ENCODE data around the gene ITGA11. TPM values are rescaled to one million over a fixed set of nuclear protein-coding genes. Genes with fewer than 3 reads are reported as not detected.
"Not testable (repeated sequence)": the region's sequence is repeated elsewhere in the genome, so short reads cannot be mapped to it uniquely, and the experiment has no call there.

The ITGA11 gene
- total RNA-seq, 5 donors from 2014 or later (not counting 1 experiment from before 2014, with no cell fraction given): 0.07 to 0.95 (median 0.18) TPM; not detected in 2

DNA sequence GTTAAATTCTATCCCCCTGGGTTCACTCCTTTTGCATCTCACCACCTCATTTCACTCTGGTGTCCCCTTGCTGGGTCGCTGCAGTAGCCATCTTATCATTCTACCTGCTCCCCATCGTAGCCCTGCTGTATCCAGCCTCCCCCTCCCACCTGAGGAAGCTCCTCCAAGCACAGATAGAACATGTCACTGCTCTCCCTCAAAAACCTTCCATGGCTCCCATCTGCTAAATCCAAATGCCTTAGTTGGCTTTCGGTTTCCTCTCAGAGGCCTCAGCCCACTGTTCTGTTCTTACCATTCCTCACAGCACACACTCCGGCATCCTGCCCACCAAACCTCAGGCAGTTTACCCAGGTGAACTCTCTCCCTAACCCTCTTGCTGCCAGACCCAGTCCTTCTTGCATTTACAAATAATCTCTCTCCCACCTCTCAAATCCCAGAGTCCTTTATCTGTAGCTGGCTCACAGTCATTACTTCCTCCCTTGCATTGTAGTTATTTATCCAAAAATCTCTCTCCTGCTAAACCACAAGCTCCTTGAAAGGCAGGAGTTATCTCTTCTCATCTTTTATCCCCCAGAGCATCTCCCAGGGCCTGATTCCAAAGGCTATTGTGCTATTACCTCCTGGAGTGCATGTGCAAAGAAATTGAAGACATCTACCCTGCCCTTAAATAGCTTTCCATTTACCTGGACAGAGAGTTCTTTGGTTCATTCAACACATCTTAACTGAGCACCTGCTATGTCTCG lies 9.4 kb downstream of the ITGA11 start:
- H3K36me3 ChIP-seq (ENCODE audit: control insufficient read depth in 2 of 2, extremely low read depth in 1 of 2, insufficient read depth in 1 of 2, low read length in 1 of 2); H3K9me3 Mint-ChIP-seq; CTCF ChIA-PET; POLR2A ChIA-PET; ATAC-seq (replicated peaks in 1 of 4); H3K4me3 Mint-ChIP-seq; DNase-seq; H3K27ac ChIP-seq (ENCODE audit: low read length); H3K4me1 Mint-ChIP-seq; H3K27me3 Mint-ChIP-seq; H3K4me1 ChIP-seq (ENCODE audit: control insufficient read depth in 1 of 2, extremely low read depth in 1 of 2, insufficient read depth in 2 of 2, low read length in 2 of 2); H3K36me3 Mint-ChIP-seq; H3K27ac Mint-ChIP-seq; H3K4me3 ChIP-seq (ENCODE audit: control insufficient read depth in 1 of 2, extremely low read depth in 1 of 2, low read length in 1 of 2); H3K9me3 ChIP-seq: not testable (repeated sequence)
- 83% methylated on average over 1 of the region's 5 CpGs for WGBS (ENCODE audit: insufficient coverage)
- peaks cover 0 to 18% of the 10 kb centered on the region in 2 experiments for H3K27me3 ChIP-seq (replicated peaks in 1 of 2; ENCODE audit: control insufficient read depth in 2 of 2, extremely low read depth in 1 of 2, insufficient read depth in 2 of 2, low read length in 1 of 2)

- no peak overlapping the region for H3K4me3 ChIP-seq (ENCODE audit: control insufficient read depth in 1 of 2, extremely low read depth in 1 of 2, low read length in 1 of 2)
- CTCF ChIA-PET: no interaction called here
- no peaks in the 10 kb centered on the region for H3K4me1 ChIP-seq (ENCODE audit: control insufficient read depth in 1 of 2, extremely low read depth in 1 of 2, insufficient read depth in 2 of 2, low read length in 2 of 2)
- H3K9me3 Mint-ChIP-seq: no peaks in the 10 kb centered on the region
- ATAC-seq (replicated peaks in 1 of 4): no peak
- H3K4me3 Mint-ChIP-seq: no peak overlapping the region
- no peaks in the 10 kb centered on the region for H3K9me3 ChIP-seq
- no peaks in the 10 kb centered on the region for H3K36me3 ChIP-seq (ENCODE audit: control insufficient read depth in 2 of 2, extremely low read depth in 1 of 2, insufficient read depth in 1 of 2, low read length in 1 of 2)
- H3K27me3 ChIP-seq (replicated peaks in 1 of 2; ENCODE audit: control insufficient read depth in 2 of 2, extremely low read depth in 1 of 2, insufficient read depth in 2 of 2, low read length in 1 of 2): peaks cover 0 to 19% of the 10 kb centered on the region in 2 experiments
- DNase-seq: no peak
- POLR2A ChIA-PET: no interaction called here
- no peak overlapping the region for H3K27ac Mint-ChIP-seq
- H3K27ac ChIP-seq (ENCODE audit: low read length): no peak overlapping the region
- no peaks in the 10 kb centered on the region for H3K4me1 Mint-ChIP-seq
- WGBS (ENCODE audit: insufficient coverage): 82% methylated on average over 13 of the region's 14 CpGs
- H3K36me3 Mint-ChIP-seq: no peaks in the 10 kb centered on the region
- peaks cover 3 to 4% of the 10 kb centered on the region in 2 donors for H3K27me3 Mint-ChIP-seq
These were observed 10.1 kb downstream of the ITGA11 start for GRCh38 chr15:68421798-68422402.

GRCh38 chr15:68421115-68421551 lies 10.8 kb downstream of the ITGA11 start:
- H3K4me1 ChIP-seq (ENCODE audit: control insufficient read depth in 1 of 2, extremely low read depth in 1 of 2, insufficient read depth in 2 of 2, low read length in 2 of 2): no peaks in the 10 kb centered on the region
- H3K36me3 ChIP-seq (ENCODE audit: control insufficient read depth in 2 of 2, extremely low read depth in 1 of 2, insufficient read depth in 1 of 2, low read length in 1 of 2): no peaks in the 10 kb centered on the region
- no peaks in the 10 kb centered on the region for H3K9me3 ChIP-seq
- Mint-ChIP-seq H3K27me3 (peaks cover 3 to 4% of the 10 kb centered on the region in 2 donors), H3K27ac (no peak overlapping the region), H3K4me3 (no peak overlapping the region), H3K4me1 (no peaks in the 10 kb centered on the region), H3K9me3 (no peaks in the 10 kb centered on the region), H3K36me3 (no peaks in the 10 kb centered on the region)
- no peak for ATAC-seq (replicated peaks in 1 of 4)
- no peak overlapping the region for H3K4me3 ChIP-seq (ENCODE audit: control insufficient read depth in 1 of 2, extremely low read depth in 1 of 2, low read length in 1 of 2)
- no peak for DNase-seq
- CTCF ChIA-PET: no interaction called here
- 65% methylated on average over 7 of the region's 7 CpGs for WGBS (ENCODE audit: insufficient coverage)
- peaks cover 0 to 17% of the 10 kb centered on the region in 2 experiments for H3K27me3 ChIP-seq (replicated peaks in 1 of 2; ENCODE audit: control insufficient read depth in 2 of 2, extremely low read depth in 1 of 2, insufficient read depth in 2 of 2, low read length in 1 of 2)
- no peak overlapping the region for H3K27ac ChIP-seq (ENCODE audit: low read length)
- POLR2A ChIA-PET: no interaction called here

DNA sequence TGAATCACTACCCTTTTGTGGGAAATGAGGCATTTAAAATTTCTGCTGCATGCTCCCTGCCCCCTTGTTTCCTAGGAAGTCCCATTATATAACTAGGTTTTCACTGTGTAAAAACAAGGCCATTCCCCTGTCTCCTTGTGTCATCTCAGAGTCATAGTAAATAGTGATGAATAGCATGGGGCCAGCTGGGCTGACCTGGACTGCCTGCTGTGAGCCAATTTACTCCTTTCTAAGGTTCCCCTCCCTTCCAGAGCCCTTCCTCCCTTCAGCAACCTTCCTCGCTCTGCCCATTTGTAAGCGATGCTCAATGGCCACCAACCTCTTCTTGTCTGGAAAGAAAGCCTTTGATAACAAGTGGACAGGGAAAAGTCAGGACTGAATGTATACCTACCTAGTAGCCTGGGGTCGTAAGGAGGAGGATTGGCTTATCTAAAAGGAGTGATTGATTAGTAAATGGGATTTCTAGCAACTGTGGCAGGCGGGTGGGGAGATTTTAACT lies 11.7 kb downstream of the ITGA11 start:
- no peaks in the 10 kb centered on the region for H3K4me1 Mint-ChIP-seq

GRCh38 chr15:68419301-68420175 lies 12.4 kb downstream of the ITGA11 start:
- ChIA-PET POLR2A (no interaction called here), CTCF (no interaction called here)
- Histone ChIP-seq H3K27me3 (replicated peaks in 1 of 2; ENCODE audit: control insufficient read depth in 2 of 2, extremely low read depth in 1 of 2, insufficient read depth in 2 of 2, low read length in 1 of 2) (peaks cover 0 to 9% of the 10 kb centered on the region in 2 experiments), H3K4me3 (ENCODE audit: control insufficient read depth in 1 of 2, extremely low read depth in 1 of 2, low read length in 1 of 2) (no peak overlapping the region), H3K4me1 (ENCODE audit: control insufficient read depth in 1 of 2, extremely low read depth in 1 of 2, insufficient read depth in 2 of 2, low read length in 2 of 2) (no peaks in the 10 kb centered on the region), H3K9me3 (no peaks in the 10 kb centered on the region), H3K27ac (ENCODE audit: low read length) (no peak overlapping the region), H3K36me3 (ENCODE audit: control insufficient read depth in 2 of 2, extremely low read depth in 1 of 2, insufficient read depth in 1 of 2, low read length in 1 of 2) (no peaks in the 10 kb centered on the region)
- no peak for ATAC-seq (replicated peaks in 1 of 4)
- no peaks in the 10 kb centered on the region for H3K4me1 Mint-ChIP-seq
- no peak for DNase-seq
- H3K27ac Mint-ChIP-seq: no peak overlapping the region
- H3K4me3 Mint-ChIP-seq: no peak overlapping the region
- H3K9me3 Mint-ChIP-seq: no peaks in the 10 kb centered on the region
- H3K27me3 Mint-ChIP-seq: peaks cover 3 to 4% of the 10 kb centered on the region in 2 donors
- 90% methylated on average over 4 of the region's 5 CpGs for WGBS (ENCODE audit: insufficient coverage)
- no peaks in the 10 kb centered on the region for H3K36me3 Mint-ChIP-seq

More for the DNA sequence above, 11.7 kb downstream of the ITGA11 start:
- ChIA-PET CTCF (no interaction called here), POLR2A (no interaction called here)
- peaks cover 3 to 4% of the 10 kb centered on the region in 2 donors for H3K27me3 Mint-ChIP-seq
- no peaks in the 10 kb centered on the region for H3K9me3 Mint-ChIP-seq
- no peak overlapping the region for H3K27ac Mint-ChIP-seq
- Histone ChIP-seq H3K27ac (ENCODE audit: low read length) (no peak overlapping the region), H3K27me3 (replicated peaks in 1 of 2; ENCODE audit: control insufficient read depth in 2 of 2, extremely low read depth in 1 of 2, insufficient read depth in 2 of 2, low read length in 1 of 2) (peaks cover 0 to 9% of the 10 kb centered on the region in 2 experiments), H3K4me3 (ENCODE audit: control insufficient read depth in 1 of 2, extremely low read depth in 1 of 2, low read length in 1 of 2) (no peak overlapping the region), H3K4me1 (ENCODE audit: control insufficient read depth in 1 of 2, extremely low read depth in 1 of 2, insufficient read depth in 2 of 2, low read length in 2 of 2) (no peaks in the 10 kb centered on the region), H3K36me3 (ENCODE audit: control insufficient read depth in 2 of 2, extremely low read depth in 1 of 2, insufficient read depth in 1 of 2, low read length in 1 of 2) (no peaks in the 10 kb centered on the region), H3K9me3 (no peaks in the 10 kb centered on the region)
- ATAC-seq (replicated peaks in 1 of 4) (no peak), DNase-seq (no peak)
- H3K36me3 Mint-ChIP-seq: no peaks in the 10 kb centered on the region
- H3K4me3 Mint-ChIP-seq: no peak overlapping the region
- WGBS (ENCODE audit: insufficient coverage): 80% methylated on average over 1 of the region's 4 CpGs

DNA sequence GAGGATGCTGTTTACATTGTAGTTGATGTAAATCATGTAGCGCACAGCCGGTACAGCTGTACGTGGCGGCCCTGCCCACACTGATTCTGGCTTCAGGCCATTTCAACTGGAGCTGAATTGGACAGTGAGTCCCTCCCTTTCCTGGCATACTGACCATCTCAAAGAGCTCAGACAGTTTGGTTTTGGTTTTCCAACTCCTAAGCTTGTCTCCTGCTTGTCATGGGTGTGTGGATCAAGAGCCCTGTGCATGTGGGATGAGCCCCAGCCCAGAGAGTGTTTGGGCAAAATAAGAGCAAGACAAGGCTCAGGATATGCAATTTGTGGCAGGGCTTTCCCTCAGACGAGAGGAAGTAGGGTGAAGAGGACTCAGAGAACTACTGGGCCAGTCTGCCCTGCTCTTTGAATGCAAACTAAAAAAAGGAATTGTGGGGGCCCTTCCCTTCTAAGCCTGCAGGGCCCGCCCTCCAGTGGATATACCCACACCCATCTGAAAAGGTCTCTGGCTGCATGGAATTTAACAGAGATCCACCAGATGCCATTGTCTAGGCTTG lies 13.3 kb downstream of the ITGA11 start:
- Mint-ChIP-seq H3K4me1 (no peaks in the 10 kb centered on the region), H3K27ac (no peak overlapping the region), H3K4me3 (no peak overlapping the region), H3K36me3 (no peaks in the 10 kb centered on the region), H3K9me3 (no peaks in the 10 kb centered on the region), H3K27me3 (peaks cover 3 to 4% of the 10 kb centered on the region in 2 donors)
- Histone ChIP-seq H3K27me3 (replicated peaks in 1 of 2; ENCODE audit: control insufficient read depth in 2 of 2, extremely low read depth in 1 of 2, insufficient read depth in 2 of 2, low read length in 1 of 2) (peaks cover 0 to 10% of the 10 kb centered on the region in 2 experiments), H3K9me3 (no peaks in the 10 kb centered on the region), H3K27ac (ENCODE audit: low read length) (no peak overlapping the region), H3K4me3 (ENCODE audit: control insufficient read depth in 1 of 2, extremely low read depth in 1 of 2, low read length in 1 of 2) (no peak overlapping the region), H3K4me1 (ENCODE audit: control insufficient read depth in 1 of 2, extremely low read depth in 1 of 2, insufficient read depth in 2 of 2, low read length in 2 of 2) (no peaks in the 10 kb centered on the region), H3K36me3 (ENCODE audit: control insufficient read depth in 2 of 2, extremely low read depth in 1 of 2, insufficient read depth in 1 of 2, low read length in 1 of 2) (no peaks in the 10 kb centered on the region)
- WGBS (ENCODE audit: insufficient coverage): 79% methylated on average over 4 of the region's 6 CpGs
- POLR2A ChIA-PET: no interaction called here
- CTCF ChIA-PET: no interaction called here
- no peak for DNase-seq
- ATAC-seq (replicated peaks in 1 of 4): no peak
